ENCODE data around the gene HCN3.
"Not testable (repeated sequence)": the region's sequence is repeated elsewhere in the genome, so short reads cannot be mapped to it uniquely, and the experiment has no call there.

HCN3 gene

GRCh38 chr1:155318082-155318481, 40.8 kb downstream of the HCN3 start:
- no peak for DNase-seq

- no peak for DNase-seq
These were observed 42.3 kb downstream of the HCN3 start for GRCh38 chr1:155319536-155319935.

GRCh38 chr1:155320252-155320651, 43.0 kb downstream of the HCN3 start:
- no peak for DNase-seq

- DNase-seq, result peak; percentile 85
These were observed 43.7 kb downstream of the HCN3 start, which contains the start of gene RUSC1 for GRCh38 chr1:155320661-155321617. Gene RUSC1 (plus strand): TSS chr1:155320894. CDS start chr1:155321774, 880 bp downstream.

GRCh38 chr1:155321639-155322503, 44.6 kb downstream of the HCN3 start:
- no peak for DNase-seq

- DNase-seq, result no peak
These were observed 45.3 kb downstream of the HCN3 start for GRCh38 chr1:155322571-155322952.

GRCh38 chr1:155322953-155323728, 45.9 kb downstream of the HCN3 start:
- peak; percentile 91 for DNase-seq

GRCh38 chr1:155323729-155324036, 46.4 kb downstream of the HCN3 start:
- DNase-seq, result peak; percentile 89

- DNase-seq, result peak; percentile 98
These were observed 46.9 kb downstream of the HCN3 start for GRCh38 chr1:155324037-155324716.

GRCh38 chr1:155324717-155325602, 47.7 kb downstream of the HCN3 start:
- DNase-seq, result no peak

- no peak for DNase-seq
These were observed 48.3 kb downstream of the HCN3 start for GRCh38 chr1:155325603-155325893.

GRCh38 chr1:155326020-155326526, 48.8 kb downstream of the HCN3 start:
- DNase-seq, result no peak

- DNase-seq, result no peak
These were observed 49.4 kb downstream of the HCN3 start for GRCh38 chr1:155326631-155327037.

GRCh38 chr1:155327981-155328380, 50.7 kb downstream of the HCN3 start:
- no peak for DNase-seq

- DNase-seq, result not testable (repeated sequence)
These were observed 51.6 kb downstream of the HCN3 start for GRCh38 chr1:155328856-155329255.

- DNase-seq, result no peak
These were observed 52.8 kb downstream of the HCN3 start for GRCh38 chr1:155329980-155330598.

- no peak for DNase-seq
These were observed 57.7 kb downstream of the HCN3 start for GRCh38 chr1:155334962-155335361.
